Uterus (tissue), 4 donors: ENCODE data around the gene SYT9. TPM values are rescaled to one million over a fixed set of nuclear protein-coding genes. Genes with fewer than 3 reads are reported as not detected.

Experiments
- DNase-seq, 2 donors: peaks; one replicate each; pipeline ENCODE4 v3.0.0-alpha.2; 2019 to 2020
- H3K27ac ChIP-seq, 2 donors: fragments of 200-600 bp; sonication (generic); 1 replicate in 1 of 2; 2 replicates in 1 of 2; pipeline ENCODE4 v1.5.1; 2016 to 2018
- H3K27me3 ChIP-seq, 2 donors: fragments of 200-600 bp; sonication (generic); one replicate each; pipeline ENCODE4 v1.5.1; 2018 to 2019; ENCODE audit warnings: control low read depth in 1 of 2
- H3K36me3 ChIP-seq, 2 donors: fragments of 200-600 bp; sonication (generic); one replicate each; pipeline ENCODE4 v1.5.1; 2019; ENCODE audit warnings: control low read depth in 1 of 2
- H3K4me1 ChIP-seq, 2 donors: fragments of 200-600 bp; sonication (generic); one replicate each; pipeline ENCODE4 v1.5.1; 2018 to 2019; ENCODE audit warnings: control low read depth in 1 of 2
- H3K4me3 ChIP-seq, 2 donors: fragments of 200-600 bp; sonication (generic); 1 replicate in 1 of 2; 2 replicates in 1 of 2; pipeline ENCODE4 v1.5.1; 2018 to 2019; ENCODE audit warnings: mild to moderate bottlenecking in 1 of 2
- H3K9me3 ChIP-seq, 2 donors: fragments of 200-600 bp; sonication (generic); one replicate each; pipeline ENCODE4 v1.5.1; 2019; ENCODE audit warnings: control low read depth in 1 of 2
- POLR2A ChIP-seq, 2 donors: fragments of 450-650 bp; IDR thresholded peaks; one replicate each; pipeline ENCODE4 v1.6.1; 2016; ENCODE audit warnings: antibody characterized with exemption in 2 of 2, mild to moderate bottlenecking in 1 of 2, moderate library complexity in 1 of 2
- intact Hi-C: fragments of 100-400 bp; cut with DNase I; formaldehyde crosslinking; loops from one replicate; pipeline ENCODE4 v1.15.1; 2023; ENCODE audit warnings: low total_unique reads
- total RNA-seq, 4 donors: library from RNA; depleted of rRNA in 3 of 4; stranded (reverse); fragments of >200 nt in 3 of 4; gene quantifications; one replicate each; pipeline versions ENCODE4 v1.1.0 to v1.2.4, GENCODE V29; 2014 to 2023
- TF ChIP-seq, protein P1 (sequence below), 4 experiments: fragments of 200-600 bp in 2 of 4; fragments of 450-650 bp in 2 of 4; sonication (generic) in 2 of 4; IDR thresholded peaks; one replicate each; pipeline ENCODE4 v1.5.1; 2016 to 2019; ENCODE audit warnings: antibody characterized with exemption in 4 of 4, mild to moderate bottlenecking in 2 of 4, moderate library complexity in 1 of 4
- donor health status: DM: yes; HTN: yes; CAD: no.

Gene SYT9
- total RNA-seq, 4 donors from 2014 or later: 0.29 to 5.8 (median 3.0) TPM; not detected in 1

DNA sequence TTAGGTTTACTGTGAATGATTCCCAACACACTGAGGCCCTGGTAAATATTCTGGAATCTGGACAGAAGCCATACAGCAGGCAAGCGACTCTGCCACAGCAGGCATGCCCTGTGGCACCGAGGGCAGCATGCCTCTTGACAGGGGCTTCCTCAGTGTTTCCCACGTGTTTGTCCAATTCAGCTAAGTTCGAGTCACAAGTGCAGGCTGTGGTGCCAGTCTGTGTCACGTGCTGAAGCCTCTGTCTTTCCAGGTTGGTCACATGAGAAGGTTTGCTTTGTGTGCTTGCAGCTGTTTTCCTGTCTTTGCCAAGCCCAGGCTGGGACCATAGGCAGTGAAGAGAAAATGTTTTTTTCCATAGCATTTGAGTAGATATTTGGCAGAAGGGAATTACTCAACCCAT lies 259.7 kb downstream of the SYT9 start:
- Histone ChIP-seq H3K27ac (peak overlapping the region in 1 of 2 donors; percentile 83), H3K27me3 (no peaks in the 10 kb centered on the region), H3K36me3 (no peaks in the 10 kb centered on the region), H3K9me3 (no peaks in the 10 kb centered on the region), H3K4me3 (no peak overlapping the region), H3K4me1 (no peaks in the 10 kb centered on the region)
- DNase-seq: peak in 1 of 2 donors; percentile 31
- intact Hi-C loops: loop anchor here (10.0 kb wide), 1 partner anchor 153 kb away; no protein-coding TSS in a partner anchor
- TF ChIP-seq POLR2A (IDR thresholded peaks at IDR 0.05): no peak
- TF ChIP-seq, protein P1, sequence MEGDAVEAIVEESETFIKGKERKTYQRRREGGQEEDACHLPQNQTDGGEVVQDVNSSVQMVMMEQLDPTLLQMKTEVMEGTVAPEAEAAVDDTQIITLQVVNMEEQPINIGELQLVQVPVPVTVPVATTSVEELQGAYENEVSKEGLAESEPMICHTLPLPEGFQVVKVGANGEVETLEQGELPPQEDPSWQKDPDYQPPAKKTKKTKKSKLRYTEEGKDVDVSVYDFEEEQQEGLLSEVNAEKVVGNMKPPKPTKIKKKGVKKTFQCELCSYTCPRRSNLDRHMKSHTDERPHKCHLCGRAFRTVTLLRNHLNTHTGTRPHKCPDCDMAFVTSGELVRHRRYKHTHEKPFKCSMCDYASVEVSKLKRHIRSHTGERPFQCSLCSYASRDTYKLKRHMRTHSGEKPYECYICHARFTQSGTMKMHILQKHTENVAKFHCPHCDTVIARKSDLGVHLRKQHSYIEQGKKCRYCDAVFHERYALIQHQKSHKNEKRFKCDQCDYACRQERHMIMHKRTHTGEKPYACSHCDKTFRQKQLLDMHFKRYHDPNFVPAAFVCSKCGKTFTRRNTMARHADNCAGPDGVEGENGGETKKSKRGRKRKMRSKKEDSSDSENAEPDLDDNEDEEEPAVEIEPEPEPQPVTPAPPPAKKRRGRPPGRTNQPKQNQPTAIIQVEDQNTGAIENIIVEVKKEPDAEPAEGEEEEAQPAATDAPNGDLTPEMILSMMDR (IDR thresholded peaks at IDR 0.05): no peak

DNA sequence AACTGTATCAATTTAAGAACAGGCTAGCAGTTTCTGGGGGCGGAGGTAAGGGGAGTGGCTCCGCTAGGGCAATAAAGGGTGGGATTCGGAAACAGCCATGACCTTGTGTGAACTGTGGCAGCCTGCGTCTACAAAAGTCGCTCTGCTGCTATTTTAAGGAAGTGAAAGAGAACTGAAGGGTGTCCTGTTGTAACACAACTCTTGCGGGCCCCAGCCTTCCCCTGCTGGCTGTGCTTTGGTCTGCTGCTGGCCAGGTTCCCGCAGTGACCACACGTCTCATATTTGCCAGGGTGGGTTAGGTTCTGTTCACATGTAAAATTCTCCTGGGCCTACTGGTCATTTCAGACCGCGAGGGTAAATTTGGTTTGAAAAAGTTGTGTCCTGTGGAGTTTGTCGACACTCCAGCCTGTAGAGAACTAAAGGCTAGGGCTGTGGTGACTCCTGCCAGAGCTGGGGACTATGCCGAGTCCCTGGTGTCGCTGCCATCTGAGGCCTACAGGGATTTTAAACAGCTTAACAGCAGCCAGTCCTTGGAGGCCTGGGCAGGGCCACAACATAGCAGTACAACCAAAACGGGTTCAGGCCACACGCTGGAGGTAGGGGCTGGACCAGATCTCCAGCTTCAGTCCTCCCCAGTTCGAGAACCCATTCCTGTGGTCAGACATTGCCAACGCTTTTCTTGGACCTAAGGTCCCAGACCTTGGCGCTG lies 261.0 kb downstream of the SYT9 start:
- no peaks in the 10 kb centered on the region for H3K36me3 ChIP-seq
- TF ChIP-seq, protein P1 (IDR thresholded peaks at IDR 0.05): no peak
- no peak for TF ChIP-seq POLR2A (IDR thresholded peaks at IDR 0.05)
- DNase-seq: peak; percentile 58 to 76
- intact Hi-C loops: loop anchor here (10.0 kb wide), 1 partner anchor 152 kb away; no protein-coding TSS in a partner anchor
- H3K27me3 ChIP-seq: no peaks in the 10 kb centered on the region
- peak overlapping the region; percentile 59 to 63 for H3K4me3 ChIP-seq
- no peaks in the 10 kb centered on the region for H3K4me1 ChIP-seq
- H3K9me3 ChIP-seq: no peaks in the 10 kb centered on the region
- peak overlapping the region; percentile 83 to 89 for H3K27ac ChIP-seq

DNA sequence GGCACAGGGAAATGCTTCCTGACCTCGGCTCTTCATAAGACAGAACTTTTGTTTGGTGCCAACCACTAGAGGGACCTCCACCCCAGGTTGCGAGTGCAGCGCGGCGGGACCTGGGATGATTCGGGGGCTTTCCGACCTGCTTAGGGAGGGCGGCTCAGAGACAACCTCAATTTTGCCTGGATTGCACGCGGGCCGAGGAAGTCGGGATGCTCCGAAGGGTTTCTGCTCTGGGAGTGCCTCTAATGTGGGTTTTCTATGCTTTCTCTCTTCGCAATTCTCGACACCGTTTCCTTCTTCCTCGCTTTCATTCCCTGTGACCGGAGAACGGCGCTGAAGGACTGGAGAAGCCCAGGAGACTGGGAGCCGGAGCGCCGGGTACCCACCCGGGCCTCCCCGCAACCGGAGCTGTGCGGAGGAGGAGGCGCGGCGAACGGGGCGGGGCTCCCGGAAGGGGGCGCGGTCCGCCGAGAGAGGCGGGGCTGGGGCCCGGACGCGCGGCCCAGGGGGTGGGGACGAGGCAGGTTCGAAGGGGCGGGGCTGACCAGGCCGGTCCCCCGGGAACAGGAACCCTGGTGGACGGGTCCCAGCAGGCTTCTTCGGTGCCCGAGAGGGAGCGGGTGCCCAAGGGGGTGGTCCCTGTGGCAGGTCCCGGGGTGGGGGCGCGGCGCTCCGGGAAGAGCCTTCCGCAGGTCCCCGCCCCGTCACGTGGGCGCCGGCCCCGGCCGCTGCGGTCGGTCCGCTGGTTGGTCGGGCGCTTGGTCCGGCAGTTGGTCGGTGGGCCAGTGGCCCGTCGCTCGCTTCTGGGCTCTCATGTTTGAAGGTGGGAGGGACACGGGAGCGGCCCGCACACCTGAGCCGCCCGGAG lies 261.8 kb downstream of the SYT9 start, which contains the start of gene PPFIBP2:
Gene PPFIBP2 (plus strand): TSS at position 766 of the 865 bp plus-strand sequence. CDS start 35,477 bp downstream, outside the sequence.
- DNase-seq: peak; percentile 74 to 86
- TF ChIP-seq POLR2A (IDR thresholded peaks at IDR 0.05): peak; percentile 38 to 54
- TF ChIP-seq, protein P1 (IDR thresholded peaks at IDR 0.05): peak; percentile 54 to 63 (median 57)
- intact Hi-C loops: loop anchor here (10.0 kb wide), 1 partner anchor 151 kb away; no protein-coding TSS in a partner anchor
- Histone ChIP-seq H3K27me3 (no peaks in the 10 kb centered on the region), H3K27ac (peak within 1 kb of the TSS; percentile 83 to 89), H3K4me3 (peak within 1 kb of the TSS; percentile 59 to 63), H3K9me3 (no peaks in the 10 kb centered on the region), H3K4me1 (no peaks in the 10 kb centered on the region), H3K36me3 (no peaks in the 10 kb centered on the region)

DNA sequence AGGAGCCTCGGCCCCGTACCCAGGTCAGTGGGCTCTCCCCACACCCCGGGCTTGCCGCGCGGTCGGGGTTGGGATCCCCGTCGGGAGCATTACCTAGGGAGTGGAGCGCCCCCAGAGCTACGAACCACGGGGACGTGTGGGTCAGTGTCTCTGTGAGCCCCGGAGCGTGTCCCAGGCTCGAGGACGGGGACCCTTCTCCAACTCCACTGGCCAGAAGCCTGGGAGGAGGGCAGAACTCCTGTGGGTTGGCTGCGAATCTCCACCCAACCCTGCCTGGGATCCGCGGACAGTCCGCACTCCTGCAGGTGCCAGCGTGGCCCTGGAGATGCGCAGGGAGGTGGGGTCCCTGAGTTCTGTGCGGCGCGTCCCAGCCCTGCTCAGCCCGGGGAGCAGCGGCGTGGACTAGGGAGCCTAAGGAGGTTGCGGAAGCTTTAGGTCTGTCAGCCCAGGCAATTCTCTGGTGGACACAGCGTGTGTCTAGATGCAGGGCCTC lies 262.4 kb downstream of the SYT9 start:
- no peak for DNase-seq
- Histone ChIP-seq H3K36me3 (no peaks in the 10 kb centered on the region), H3K9me3 (no peaks in the 10 kb centered on the region), H3K4me1 (no peaks in the 10 kb centered on the region), H3K4me3 (peak overlapping the region; percentile 59 to 63), H3K27ac (peak overlapping the region; percentile 83 to 89), H3K27me3 (no peaks in the 10 kb centered on the region)
- TF ChIP-seq POLR2A (IDR thresholded peaks at IDR 0.05): no peak
- TF ChIP-seq, protein P1 (IDR thresholded peaks at IDR 0.05): no peak
- intact Hi-C loops: loop anchor here (10.0 kb wide), 1 partner anchor 151 kb away; no protein-coding TSS in a partner anchor
